HUES48 (cell line): ENCODE measurements around the gene DTX2.
"Not testable (repeated sequence)": the region's sequence is repeated elsewhere in the genome, so short reads cannot be mapped to it uniquely, and the experiment has no call there.

Experiments
- H3K27ac ChIP-seq: one replicate; pipeline ENCODE4 v1.7.0; 2013; ENCODE audit warnings: low read depth, low read length, inconsistent platforms
- H3K27me3 ChIP-seq: 2 replicates; pipeline ENCODE4 v1.6.1; 2013; ENCODE audit warnings: mild to moderate bottlenecking, low read length; ENCODE audit not compliant: control insufficient read depth, insufficient read depth
- H3K36me3 ChIP-seq: 2 replicates; pipeline ENCODE4 v1.6.1; 2013; ENCODE audit warnings: low read length; ENCODE audit not compliant: control insufficient read depth, insufficient read depth
- H3K4me1 ChIP-seq: 2 replicates; pipeline ENCODE4 v1.6.1; 2013; ENCODE audit warnings: mild to moderate bottlenecking, low read length; ENCODE audit not compliant: control insufficient read depth, insufficient read depth
- H3K4me3 ChIP-seq: 2 replicates; pipeline ENCODE4 v1.5.1; 2013; ENCODE audit warnings: mild to moderate bottlenecking, low read depth, low read length
- H3K9ac ChIP-seq: 2 replicates; pipeline ENCODE4 v1.6.1; 2013; ENCODE audit warnings: mild to moderate bottlenecking, low read depth, low read length, moderate library complexity
- H3K9me3 ChIP-seq: 2 replicates; pipeline ENCODE4 v1.6.1; 2013; ENCODE audit warnings: low read length; ENCODE audit not compliant: control insufficient read depth, insufficient read depth

DTX2 gene

DNA sequence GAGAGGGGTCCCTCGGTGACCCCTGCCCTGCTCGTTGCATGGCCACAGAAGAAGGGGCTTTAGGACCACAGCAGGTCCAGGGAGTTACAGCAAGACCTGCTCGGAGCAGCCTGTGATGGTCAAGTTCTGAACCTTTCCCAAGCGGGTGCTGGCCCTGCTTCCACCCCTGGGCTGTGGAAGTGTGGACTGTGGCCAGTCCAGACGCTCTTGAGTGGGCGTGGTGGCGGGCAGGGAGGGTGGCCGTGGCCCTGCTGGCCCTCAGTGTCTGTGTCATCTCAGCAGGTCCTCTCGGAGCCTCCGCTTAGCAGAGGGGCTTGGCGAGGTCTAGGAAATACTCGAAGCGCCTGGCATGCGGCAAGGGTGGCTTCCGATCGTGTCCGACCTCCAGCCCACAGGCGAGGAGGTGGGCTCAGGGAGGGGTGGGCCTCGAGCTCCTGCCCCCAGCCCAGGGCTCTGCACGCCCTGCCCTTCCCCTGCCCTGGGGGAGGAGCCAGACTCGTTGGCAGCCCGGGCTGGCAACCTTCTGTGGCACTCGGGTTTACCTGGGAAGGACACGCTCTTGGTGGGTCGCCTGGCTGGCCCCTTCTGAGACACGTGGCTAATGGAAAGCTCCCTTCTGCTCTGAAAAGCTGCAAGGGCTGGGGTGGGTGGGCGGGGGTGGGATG is 36.5 kb downstream of the DTX2 start:
- H3K4me3 ChIP-seq, H3K9ac ChIP-seq, H3K9me3 ChIP-seq, H3K4me1 ChIP-seq, H3K27ac ChIP-seq, H3K27me3 ChIP-seq, H3K36me3 ChIP-seq: not testable (repeated sequence)

DNA sequence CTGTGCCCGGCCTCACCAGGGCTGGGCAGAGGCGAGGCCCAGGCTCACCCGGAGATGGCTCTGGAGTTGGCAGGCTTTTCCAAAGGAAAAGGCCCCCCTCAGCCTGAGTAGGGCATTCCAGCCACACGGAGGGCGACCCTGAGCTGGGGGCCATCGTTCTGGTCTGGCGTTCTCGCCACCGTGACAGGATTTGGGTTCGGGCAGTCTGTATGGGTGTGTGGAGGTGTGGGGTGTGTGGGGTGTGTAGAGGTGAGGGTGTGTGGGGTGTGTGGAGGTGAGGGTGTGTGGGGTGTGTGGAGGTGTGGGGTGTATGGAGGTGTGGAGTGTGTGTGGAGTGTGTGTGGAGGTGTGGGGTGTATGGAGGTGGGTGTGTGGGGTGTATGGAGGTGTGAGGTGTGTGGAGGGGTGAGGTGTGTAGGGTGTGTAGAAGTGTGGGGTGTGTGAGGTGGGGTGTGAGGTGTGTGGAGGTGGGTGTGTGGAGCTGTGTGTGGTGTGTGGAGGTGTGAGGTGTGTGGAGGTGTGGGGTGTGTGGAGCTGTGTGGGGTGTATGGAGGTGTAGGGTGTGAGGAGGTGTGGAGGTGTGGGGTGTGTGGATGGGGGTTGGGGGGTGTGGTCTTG is 37.2 kb downstream of the DTX2 start:
- H3K9me3 ChIP-seq, H3K27me3 ChIP-seq, H3K9ac ChIP-seq, H3K36me3 ChIP-seq, H3K4me3 ChIP-seq, H3K4me1 ChIP-seq, H3K27ac ChIP-seq: not testable (repeated sequence)

DNA sequence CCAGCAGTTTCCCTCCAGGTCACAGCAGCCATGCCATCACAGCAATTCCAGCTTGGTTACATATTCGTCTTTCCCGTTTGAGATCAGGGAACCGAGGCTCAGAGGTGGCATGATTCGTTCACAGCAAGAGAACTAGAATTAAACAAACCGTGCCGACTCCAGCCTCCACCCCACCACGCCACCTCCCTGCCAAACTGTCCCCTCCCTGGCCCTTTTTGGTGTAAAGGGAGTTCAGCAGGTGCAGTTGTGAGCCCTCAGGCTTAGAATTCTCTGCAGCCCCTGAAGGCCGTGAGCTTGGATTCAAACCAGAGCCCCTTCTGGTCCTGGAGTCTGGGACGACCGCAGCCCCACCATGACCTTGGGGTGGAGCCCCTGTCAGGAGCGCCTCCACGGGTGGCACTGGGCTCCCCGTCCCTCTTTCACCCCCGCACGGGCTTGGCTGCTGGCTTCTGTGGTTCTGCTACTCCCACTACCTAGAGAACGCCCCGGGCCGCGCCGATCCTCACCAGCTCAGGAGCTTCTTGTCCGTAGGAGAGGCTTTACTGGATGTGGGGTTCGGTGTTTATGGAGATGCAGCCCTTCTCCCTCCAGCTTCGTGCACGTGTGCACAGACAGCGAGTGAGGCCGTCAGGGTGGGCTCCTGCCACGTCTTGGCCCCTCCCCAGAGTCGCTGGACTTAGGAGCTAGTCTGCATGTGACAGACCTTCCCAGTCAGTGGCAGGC is 37.9 kb downstream of the DTX2 start:
- H3K9ac ChIP-seq, H3K27ac ChIP-seq: not testable (repeated sequence)

GRCh38 chr7:76499924-76500241 is 38.4 kb downstream of the DTX2 start:
- H3K27me3 ChIP-seq, H3K4me1 ChIP-seq, H3K9me3 ChIP-seq, H3K9ac ChIP-seq, H3K27ac ChIP-seq, H3K36me3 ChIP-seq, H3K4me3 ChIP-seq: not testable (repeated sequence)

More for the DNA sequence above, 37.9 kb downstream of the DTX2 start:
- not testable (repeated sequence) for H3K36me3 ChIP-seq, H3K9me3 ChIP-seq, H3K27me3 ChIP-seq, H3K4me1 ChIP-seq, H3K4me3 ChIP-seq

GRCh38 chr7:76502224-76502623 is 40.7 kb downstream of the DTX2 start:
- not testable (repeated sequence) for H3K27ac ChIP-seq, H3K4me1 ChIP-seq, H3K27me3 ChIP-seq, H3K9me3 ChIP-seq, H3K4me3 ChIP-seq, H3K9ac ChIP-seq
- peaks cover 12% of the 10 kb centered on the region for H3K36me3 ChIP-seq

GRCh38 chr7:76502836-76503235 is 41.3 kb downstream of the DTX2 start:
- H3K4me1 ChIP-seq, H3K4me3 ChIP-seq, H3K9me3 ChIP-seq, H3K27ac ChIP-seq, H3K27me3 ChIP-seq, H3K9ac ChIP-seq: not testable (repeated sequence)
- H3K36me3 ChIP-seq = peaks cover 12% of the 10 kb centered on the region

GRCh38 chr7:76503244-76503643 is 41.7 kb downstream of the DTX2 start:
- H3K9ac ChIP-seq, H3K9me3 ChIP-seq, H3K4me1 ChIP-seq, H3K27ac ChIP-seq, H3K4me3 ChIP-seq, H3K27me3 ChIP-seq: not testable (repeated sequence)
- peaks cover 12% of the 10 kb centered on the region for H3K36me3 ChIP-seq

DNA sequence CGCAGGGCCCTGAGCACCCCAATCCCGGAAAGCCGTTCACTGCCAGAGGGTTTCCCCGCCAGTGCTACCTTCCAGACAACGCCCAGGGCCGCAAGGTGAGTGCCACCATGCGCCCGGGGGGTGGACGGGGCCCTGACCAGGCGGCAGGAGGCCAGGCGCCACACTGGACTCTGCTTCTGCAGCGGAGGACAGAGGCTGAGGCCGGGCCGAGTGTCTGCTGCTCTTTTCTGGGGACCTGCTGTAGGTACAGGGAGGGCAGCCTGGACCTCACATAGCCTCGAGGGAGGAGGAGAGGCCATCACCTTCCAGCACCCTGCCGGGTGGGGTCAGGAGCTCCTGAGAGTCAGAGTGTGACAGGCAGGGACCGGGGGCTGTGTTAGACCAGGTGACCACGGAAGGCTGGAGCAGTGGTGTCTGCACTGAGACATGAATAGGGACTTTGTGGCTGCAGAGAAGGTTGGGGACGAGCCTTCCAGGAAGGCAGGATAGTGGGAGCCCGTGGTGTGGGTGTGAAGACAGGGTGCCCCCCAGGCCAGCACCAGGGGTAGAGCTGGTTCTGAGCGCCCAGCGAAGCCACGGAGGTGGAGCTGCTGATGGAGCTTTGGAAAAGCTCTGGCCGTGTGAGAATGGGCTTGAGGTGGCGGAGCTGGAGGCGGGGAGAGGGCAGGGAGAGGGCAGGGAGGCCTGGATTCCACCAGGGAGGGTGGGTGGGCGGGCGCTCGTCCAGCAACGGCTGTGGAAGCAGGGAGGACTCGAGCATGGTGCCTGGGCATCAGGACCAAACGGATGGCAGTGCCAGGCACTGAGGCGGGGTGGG is 43.0 kb downstream of the DTX2 start:
- H3K4me1 ChIP-seq, H3K27ac ChIP-seq, H3K27me3 ChIP-seq, H3K4me3 ChIP-seq, H3K9ac ChIP-seq, H3K9me3 ChIP-seq: not testable (repeated sequence)
- H3K36me3 ChIP-seq = peaks cover 12% of the 10 kb centered on the region

DNA sequence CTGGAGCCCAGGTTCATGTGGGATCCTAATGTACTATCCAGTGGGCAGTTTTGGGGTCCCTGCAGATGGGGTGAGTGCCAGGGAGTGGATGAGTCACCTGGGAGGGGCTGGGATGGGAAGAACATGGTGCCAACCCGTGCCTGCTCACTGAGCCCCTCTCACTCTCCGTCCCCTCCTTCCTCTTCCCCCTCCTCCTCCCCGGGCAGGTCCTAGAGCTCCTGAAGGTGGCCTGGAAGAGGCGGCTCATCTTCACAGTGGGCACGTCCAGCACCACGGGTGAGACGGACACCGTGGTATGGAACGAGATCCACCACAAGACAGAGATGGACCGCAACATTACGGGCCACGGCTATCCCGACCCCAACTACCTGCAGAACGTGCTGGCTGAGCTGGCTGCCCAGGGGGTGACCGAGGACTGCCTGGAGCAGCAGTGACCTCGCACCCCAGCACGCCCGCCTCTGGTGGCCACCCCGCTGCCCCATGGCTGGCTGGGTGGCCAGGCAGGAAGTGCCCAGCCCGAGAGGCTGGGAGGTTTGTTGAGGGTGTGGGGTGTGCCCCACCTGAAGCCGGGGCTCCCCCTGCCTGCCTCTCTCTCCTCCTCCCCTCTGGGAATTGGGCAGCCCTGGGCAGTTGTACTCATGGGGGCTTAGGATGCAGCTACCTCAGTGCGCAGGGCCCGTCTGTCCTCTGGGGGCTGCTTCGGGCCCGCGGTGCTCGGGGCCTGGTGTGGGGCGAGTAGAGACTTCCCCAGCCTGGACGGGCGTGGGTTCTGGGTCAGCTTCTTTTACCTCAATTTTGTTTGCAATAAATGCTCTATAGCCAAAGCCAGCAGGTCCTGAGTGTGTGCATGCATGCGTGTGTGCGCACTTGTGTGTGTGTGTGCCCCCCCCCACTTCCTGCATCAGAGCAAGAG is 43.9 kb downstream of the DTX2 start:
- Histone ChIP-seq H3K27ac (no peak overlapping the region), H3K9me3 (no peaks in the 10 kb centered on the region), H3K4me1 (peaks cover 8% of the 10 kb centered on the region), H3K4me3 (no peak overlapping the region), H3K36me3 (peaks cover 12% of the 10 kb centered on the region), H3K9ac (no peak overlapping the region), H3K27me3 (no peaks in the 10 kb centered on the region)

DNA sequence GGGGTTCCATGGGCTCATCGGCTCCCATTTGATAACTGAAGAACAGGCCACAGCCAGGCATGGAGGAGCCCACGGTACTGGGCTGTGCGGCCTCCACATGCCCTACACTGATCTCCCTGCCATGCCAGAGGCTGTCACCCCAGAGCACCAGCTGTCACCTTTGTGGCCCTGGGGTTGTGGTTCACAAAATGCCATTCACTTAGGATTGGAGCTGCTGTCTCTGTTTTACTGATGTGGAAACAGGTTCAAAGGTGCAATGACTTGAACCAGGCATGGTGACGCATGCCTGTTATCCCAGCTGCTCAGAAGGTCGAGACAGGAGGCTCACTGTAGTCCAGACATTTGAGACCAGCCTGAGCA is 44.6 kb downstream of the DTX2 start:
- H3K27me3 ChIP-seq = no peaks in the 10 kb centered on the region
- H3K9me3 ChIP-seq = no peaks in the 10 kb centered on the region
- no peak overlapping the region for H3K27ac ChIP-seq
- H3K36me3 ChIP-seq = peaks cover 12% of the 10 kb centered on the region
- peaks cover 10% of the 10 kb centered on the region for H3K4me1 ChIP-seq
- no peak overlapping the region for H3K4me3 ChIP-seq
- H3K9ac ChIP-seq = no peak overlapping the region
